GM12865 (cell line): ENCODE measurements around the gene HEBP2.

Experiments
- DNase-seq: peaks from one replicate; pipeline ENCODE4 v3.0.0; 2010; ENCODE audit warnings: low read depth
- H3K4me3 ChIP-seq: 2 replicates; pipeline ENCODE4 v1.5.1; 2011; ENCODE audit warnings: mild to moderate bottlenecking, low read depth, low read length, control low read depth
- TF ChIP-seq, protein P1 (sequence below): IDR thresholded peaks from 2 replicates; pipeline ENCODE4 v1.5.1; 2011; ENCODE audit warnings: low read length, control low read depth, low read depth, inconsistent platforms; ENCODE audit not compliant: insufficient read depth; ENCODE audit errors: missing control alignments

The HEBP2 gene

DNA sequence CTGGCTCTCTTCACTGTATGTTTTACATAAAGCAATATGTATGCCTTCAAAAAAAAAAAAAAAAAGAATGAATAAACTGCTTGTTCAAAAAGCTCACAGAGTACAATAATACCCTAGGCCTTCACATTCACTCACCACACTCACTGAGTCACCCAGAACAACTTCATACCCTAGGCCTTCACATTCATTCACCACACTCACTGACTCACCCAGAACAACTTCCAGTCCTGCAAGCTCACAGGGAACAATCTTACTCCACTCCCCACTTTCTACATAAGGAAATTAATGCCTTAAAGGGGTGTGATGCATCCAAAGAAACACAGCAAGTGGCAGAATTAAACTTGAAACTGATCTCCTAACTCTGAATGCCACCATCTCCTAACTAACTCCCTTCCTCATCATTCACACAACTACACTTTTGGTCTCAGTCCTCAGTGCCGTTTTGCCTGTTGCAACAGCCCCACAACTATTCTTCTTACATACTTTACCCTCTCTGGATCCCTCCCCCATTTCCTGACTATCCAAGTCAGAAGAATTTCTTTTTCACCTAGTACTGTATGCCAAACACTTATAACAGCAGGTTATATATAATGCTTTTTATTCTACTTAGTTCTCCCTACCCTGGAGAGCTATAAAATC is 61.1 kb downstream of the HEBP2 start:
- H3K4me3 ChIP-seq = no peak overlapping the region
- TF ChIP-seq, protein P1, sequence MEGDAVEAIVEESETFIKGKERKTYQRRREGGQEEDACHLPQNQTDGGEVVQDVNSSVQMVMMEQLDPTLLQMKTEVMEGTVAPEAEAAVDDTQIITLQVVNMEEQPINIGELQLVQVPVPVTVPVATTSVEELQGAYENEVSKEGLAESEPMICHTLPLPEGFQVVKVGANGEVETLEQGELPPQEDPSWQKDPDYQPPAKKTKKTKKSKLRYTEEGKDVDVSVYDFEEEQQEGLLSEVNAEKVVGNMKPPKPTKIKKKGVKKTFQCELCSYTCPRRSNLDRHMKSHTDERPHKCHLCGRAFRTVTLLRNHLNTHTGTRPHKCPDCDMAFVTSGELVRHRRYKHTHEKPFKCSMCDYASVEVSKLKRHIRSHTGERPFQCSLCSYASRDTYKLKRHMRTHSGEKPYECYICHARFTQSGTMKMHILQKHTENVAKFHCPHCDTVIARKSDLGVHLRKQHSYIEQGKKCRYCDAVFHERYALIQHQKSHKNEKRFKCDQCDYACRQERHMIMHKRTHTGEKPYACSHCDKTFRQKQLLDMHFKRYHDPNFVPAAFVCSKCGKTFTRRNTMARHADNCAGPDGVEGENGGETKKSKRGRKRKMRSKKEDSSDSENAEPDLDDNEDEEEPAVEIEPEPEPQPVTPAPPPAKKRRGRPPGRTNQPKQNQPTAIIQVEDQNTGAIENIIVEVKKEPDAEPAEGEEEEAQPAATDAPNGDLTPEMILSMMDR = no peak
- no peak for DNase-seq

DNA sequence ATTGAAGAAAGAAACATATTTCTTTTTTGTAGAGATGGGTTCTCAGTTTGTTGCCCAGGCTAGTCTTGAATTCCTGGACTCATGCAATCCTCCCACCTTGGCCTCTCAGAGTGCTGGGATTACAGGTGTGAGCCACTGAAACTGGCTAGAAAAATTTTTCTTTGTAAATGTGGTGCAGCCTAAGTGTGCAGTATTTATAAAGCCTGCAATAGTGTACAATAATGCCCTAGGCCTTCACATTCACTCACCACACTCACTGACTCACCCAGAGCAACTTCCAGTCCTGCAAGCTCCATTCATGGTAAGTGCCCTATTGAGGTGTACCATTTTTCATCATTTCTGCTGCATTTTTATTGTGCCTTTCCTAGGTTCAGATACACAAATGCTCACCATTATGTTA is 63.9 kb downstream of the HEBP2 start:
- TF ChIP-seq, protein P1 = no peak
- no peak overlapping the region for H3K4me3 ChIP-seq
- DNase-seq = no peak

DNA sequence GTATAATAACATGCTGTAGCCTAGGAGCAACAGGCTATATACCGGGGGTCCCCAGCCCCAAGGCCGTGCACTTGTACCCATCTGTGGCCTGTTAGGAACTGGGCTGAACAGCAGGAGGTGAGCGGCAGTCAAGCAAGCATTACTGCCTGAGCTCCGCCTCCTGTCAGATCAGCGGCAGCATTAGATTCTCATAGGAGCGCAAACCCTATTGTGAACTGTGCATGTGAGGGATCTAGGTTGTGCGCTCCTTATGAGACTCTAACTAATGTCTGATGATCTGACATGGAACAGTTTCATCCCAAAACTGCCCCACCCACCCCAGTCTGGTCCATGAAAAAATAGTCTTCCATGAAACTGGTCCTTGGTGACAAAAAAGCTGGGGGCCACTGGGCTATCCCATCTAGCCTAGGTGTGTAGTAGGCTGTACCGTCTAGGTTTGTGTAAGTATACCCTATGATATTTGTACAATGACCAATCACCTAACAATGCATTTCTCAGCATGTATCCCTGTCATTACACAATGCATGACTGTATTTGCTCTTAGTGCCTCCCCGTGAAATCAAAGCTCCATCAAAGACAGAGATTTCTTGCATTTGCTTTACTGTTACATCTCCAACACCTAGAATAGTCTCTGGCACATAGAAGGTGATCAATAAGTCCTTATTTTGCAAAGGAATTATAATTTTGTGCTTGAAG is 64.4 kb downstream of the HEBP2 start:
- no peak for DNase-seq
- TF ChIP-seq, protein P1 = no peak
- H3K4me3 ChIP-seq = no peak overlapping the region
